Stimulated activated naive CD8-positive, alpha-beta T cell treated with anti-CD3 and anti-CD28 coated beads, Interleukin-15, amount 100 ng/mL, for 72 hours (primary cell): ENCODE data around the gene OSBPL10.
"Not testable (repeated sequence)": the region's sequence is repeated elsewhere in the genome, so short reads cannot be mapped to it uniquely, and the experiment has no call there.

Experiments
- ATAC-seq: fragments of 150-1000 bp; cut with Tn5 transposase; 2 replicates; pipeline ENCODE4 v1.10.0; 2021; ENCODE audit warnings: mild to moderate bottlenecking, moderate library complexity
- DNase-seq, 2 donors: peaks; one replicate each; pipeline ENCODE4 v3.0.0; 2021 to 2022
- H3K27ac Mint-ChIP-seq, 2 donors: one replicate each; pipeline ENCODE4 v1.8.0; 2022; ENCODE audit warnings: mild to moderate bottlenecking in 2 of 2, mixed read lengths in 2 of 2, moderate library complexity in 2 of 2
- H3K27me3 Mint-ChIP-seq: one replicate; pipeline ENCODE4 v1.8.0; 2022; ENCODE audit warnings: mixed read lengths
- H3K4me1 Mint-ChIP-seq: one replicate; pipeline ENCODE4 v1.8.0; 2022; ENCODE audit warnings: mild to moderate bottlenecking, mixed read lengths
- H3K4me3 Mint-ChIP-seq, 2 donors: one replicate each; pipeline ENCODE4 v1.8.0; 2022; ENCODE audit warnings: mild to moderate bottlenecking in 2 of 2, mixed read lengths in 2 of 2, moderate library complexity in 1 of 2
- H3K9me3 Mint-ChIP-seq, 2 donors: one replicate each; pipeline ENCODE4 v1.8.0; 2022; ENCODE audit warnings: mixed read lengths in 2 of 2

The OSBPL10 gene

DNA sequence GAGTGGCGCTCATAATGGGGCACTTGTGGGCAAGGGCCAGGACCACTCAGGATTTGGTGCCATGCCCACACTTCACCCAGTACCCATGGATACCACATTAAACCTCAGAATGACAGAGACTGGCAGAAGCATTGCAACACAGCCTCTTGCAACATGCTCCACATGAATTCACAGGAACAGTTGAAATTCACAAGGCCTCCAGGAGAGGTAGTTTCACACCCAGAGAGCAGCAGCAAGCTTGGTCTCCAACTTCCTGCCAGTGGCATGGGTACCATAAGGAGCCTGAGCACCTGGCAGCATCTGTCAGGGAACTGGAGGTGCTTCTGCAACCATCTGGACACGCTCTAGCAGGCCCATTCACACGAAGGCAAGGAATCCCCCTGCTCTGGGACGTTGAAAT is 101.0 kb downstream of the OSBPL10 start:
- peaks cover 8% of the 10 kb centered on the region for H3K27me3 Mint-ChIP-seq
- DNase-seq (no peak), ATAC-seq (no peak)
- H3K27ac Mint-ChIP-seq, result no peak overlapping the region
- no peak overlapping the region for H3K4me3 Mint-ChIP-seq
- H3K4me1 Mint-ChIP-seq, result no peaks in the 10 kb centered on the region
- peaks cover 0 to 4% of the 10 kb centered on the region in 2 donors for H3K9me3 Mint-ChIP-seq

DNA sequence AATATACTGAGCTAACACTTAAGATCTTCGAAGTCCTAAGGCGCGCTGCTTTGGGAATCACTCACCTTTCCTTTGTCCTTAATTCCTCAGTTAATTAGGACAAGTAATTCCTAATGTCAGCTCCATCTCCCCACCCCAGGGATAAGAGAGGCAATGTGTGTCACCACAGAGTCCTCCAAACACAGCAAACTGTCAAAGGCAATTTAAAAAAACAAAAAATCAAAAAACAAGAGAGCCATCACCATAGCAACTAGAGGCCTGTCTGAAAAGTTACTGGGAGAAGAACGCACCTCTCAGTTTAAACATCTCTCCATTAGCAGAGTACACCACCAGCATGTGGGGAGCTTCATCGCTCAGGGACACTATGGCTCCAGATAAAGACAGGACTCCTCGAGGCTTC is 101.7 kb downstream of the OSBPL10 start:
- Mint-ChIP-seq H3K4me3 (no peak overlapping the region), H3K9me3 (peaks cover 0 to 4% of the 10 kb centered on the region in 2 donors), H3K27me3 (peaks cover 8% of the 10 kb centered on the region), H3K4me1 (no peaks in the 10 kb centered on the region), H3K27ac (no peak overlapping the region)
- DNase-seq (no peak), ATAC-seq (no peak)

DNA sequence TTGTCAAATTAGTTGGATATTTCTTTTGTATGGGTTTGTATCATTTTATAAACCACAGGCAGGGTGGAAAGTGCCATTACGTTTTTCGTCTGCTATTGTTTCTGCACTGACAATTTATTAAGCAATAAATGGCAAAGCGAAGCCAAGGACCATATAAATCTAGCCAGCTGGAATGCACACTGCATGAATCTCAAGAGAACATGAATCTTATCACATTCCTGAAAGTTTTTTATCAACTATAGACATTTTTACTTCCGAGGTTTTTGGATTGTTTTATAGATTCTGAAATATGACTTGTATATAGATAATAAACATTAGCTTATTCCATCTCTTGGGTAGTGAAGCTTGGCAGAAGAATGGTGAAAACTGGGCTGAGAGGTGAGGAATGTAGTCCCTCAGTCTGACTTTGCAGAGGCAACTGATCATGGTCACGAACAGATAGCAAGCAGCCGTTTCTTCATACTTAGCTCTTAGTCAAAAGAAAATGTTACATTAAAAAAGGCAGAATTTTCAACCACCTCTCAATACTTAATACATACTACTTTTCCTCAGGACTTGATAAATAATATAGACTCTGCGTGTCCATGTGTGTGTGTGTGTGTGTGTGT is 102.7 kb downstream of the OSBPL10 start:
- ATAC-seq, result no peak

DNA sequence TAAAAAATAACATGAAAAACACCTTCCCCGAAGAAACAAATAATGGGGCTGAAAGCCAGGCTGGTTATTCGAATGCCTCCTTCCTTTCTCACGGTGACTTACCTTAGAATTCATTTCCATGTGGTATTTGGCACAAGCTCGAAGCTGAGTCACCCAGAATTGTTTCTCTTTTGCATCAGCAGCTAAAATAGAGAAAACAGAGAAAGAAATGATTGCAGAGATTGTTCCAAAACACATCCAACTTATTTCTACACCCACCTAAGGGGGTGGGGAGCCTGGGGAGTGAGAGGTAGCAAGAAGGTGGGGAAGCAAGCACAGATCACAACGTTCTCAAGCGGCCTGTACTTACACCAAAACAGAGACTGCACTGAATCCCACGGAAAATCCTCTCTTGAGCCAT is 104.7 kb downstream of the OSBPL10 start:
- Mint-ChIP-seq H3K27ac (no peak overlapping the region), H3K27me3 (no peaks in the 10 kb centered on the region), H3K4me1 (no peaks in the 10 kb centered on the region), H3K4me3 (no peak overlapping the region), H3K9me3 (peaks cover 0 to 4% of the 10 kb centered on the region in 2 donors)
- ATAC-seq, result no peak
- DNase-seq, result no peak

More for the DNA sequence above, 102.7 kb downstream of the OSBPL10 start:
- H3K4me1 Mint-ChIP-seq, result no peaks in the 10 kb centered on the region
- peaks cover 8% of the 10 kb centered on the region for H3K27me3 Mint-ChIP-seq
- DNase-seq, result no peak
- H3K4me3 Mint-ChIP-seq, result no peak overlapping the region
- peaks cover 0 to 4% of the 10 kb centered on the region in 2 donors for H3K9me3 Mint-ChIP-seq
- no peak overlapping the region for H3K27ac Mint-ChIP-seq

DNA sequence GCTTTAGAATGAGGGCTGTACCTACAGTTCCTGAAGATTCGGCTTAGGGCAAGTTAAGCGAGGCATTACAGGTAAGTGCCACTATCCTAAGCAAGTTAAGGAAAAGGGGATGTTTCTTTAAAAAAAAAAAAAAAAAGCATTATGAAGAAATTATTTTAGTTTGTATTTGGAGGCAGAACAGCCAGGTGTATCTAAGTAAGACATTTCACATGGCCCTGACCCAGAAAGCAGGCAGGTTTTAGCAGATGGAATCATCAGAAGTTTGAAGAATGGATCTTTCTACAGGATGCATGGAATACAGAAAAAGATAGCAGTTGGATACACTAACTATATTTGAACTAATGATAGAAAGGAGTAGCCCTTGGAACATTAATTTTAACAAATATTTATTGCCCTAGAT is 105.6 kb downstream of the OSBPL10 start:
- Mint-ChIP-seq H3K4me1 (no peaks in the 10 kb centered on the region), H3K9me3 (peaks cover 0 to under 1% of the 10 kb centered on the region in 2 donors), H3K27ac (no peak overlapping the region), H3K27me3 (no peaks in the 10 kb centered on the region), H3K4me3 (no peak overlapping the region)
- ATAC-seq, result no peak
- no peak for DNase-seq

DNA sequence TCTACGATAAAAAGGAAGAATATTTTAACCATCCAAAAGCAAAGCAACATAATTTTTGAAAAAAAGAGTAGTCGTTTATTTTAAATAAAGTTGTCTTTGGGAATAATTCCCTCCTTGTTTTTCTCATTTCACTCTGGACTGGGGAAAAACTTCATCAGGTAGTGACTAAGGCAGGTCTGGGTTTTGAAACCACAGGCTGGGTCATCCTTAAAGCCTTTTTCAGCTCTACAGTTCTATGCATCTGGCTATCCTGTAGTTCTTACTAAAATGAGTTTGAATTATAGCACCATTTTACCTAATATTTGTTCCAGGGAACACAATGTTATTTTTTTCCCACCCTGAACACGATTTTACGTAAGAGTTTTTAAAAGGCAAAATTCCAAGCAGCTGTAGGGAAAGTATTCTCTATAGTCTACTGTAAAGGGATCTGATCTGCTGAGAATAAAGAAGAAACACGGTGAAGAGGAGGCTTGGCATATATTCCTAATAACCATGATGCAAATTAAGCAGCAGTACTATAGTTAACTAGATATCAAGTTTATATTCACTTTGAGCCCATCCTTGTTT is 107.7 kb downstream of the OSBPL10 start:
- Mint-ChIP-seq H3K4me1 (no peaks in the 10 kb centered on the region), H3K27me3 (no peaks in the 10 kb centered on the region), H3K27ac (no peak overlapping the region), H3K4me3 (no peak overlapping the region), H3K9me3 (no peaks in the 10 kb centered on the region)
- DNase-seq (no peak), ATAC-seq (no peak)

DNA sequence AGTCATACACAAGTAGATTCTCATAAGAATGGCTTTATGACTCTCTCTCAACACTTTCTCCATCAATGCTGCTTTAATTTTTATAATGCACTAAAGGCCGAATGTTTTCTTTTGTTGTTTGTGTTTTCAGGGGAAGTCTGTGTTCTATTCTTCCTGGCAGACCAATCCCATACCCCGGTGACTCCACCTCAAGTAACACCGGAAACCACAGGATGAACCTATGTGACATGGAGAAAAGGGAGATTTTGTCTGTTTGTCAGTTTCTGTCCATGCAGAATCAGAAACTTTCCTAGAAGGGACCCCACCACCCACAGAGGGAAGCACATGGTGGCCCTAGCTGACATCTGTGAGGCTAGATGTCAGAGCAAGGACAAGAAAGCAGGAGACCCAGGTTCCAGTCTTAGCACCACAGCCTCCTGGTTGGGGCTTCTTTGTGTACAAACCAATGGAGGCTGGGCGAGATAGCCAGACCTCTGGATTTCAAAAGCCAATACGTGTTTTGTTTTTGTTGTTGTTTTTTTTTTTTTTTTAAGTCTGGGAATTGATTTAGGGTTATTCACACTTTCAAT is 109.0 kb downstream of the OSBPL10 start:
- no peak overlapping the region for H3K27ac Mint-ChIP-seq
- ATAC-seq, result no peak
- no peak overlapping the region for H3K4me3 Mint-ChIP-seq
- no peaks in the 10 kb centered on the region for H3K4me1 Mint-ChIP-seq
- no peaks in the 10 kb centered on the region for H3K27me3 Mint-ChIP-seq
- H3K9me3 Mint-ChIP-seq, result no peaks in the 10 kb centered on the region
- DNase-seq, result no peak

DNA sequence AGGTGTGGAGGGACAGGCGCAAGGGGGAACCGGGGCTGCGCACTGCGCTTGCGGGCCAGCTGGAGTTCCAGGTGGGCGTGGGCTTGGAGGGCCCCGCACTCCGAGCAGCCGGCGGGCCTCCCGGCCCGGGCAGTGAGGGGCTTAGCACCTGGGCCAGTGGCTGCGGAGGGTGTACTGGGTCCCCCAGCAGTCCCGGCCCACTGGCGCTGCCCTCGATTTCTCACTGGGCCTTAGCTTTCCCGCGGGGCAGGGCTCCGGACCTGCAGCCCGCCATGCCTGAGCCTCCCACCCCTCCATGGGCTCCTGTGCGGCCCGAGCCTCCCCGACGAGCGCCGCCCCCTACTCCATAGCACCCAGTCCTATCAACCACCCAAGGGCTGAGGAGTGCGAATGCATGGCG is 111.0 kb downstream of the OSBPL10 start:
- not testable (repeated sequence) for H3K27me3 Mint-ChIP-seq, DNase-seq, H3K4me1 Mint-ChIP-seq, H3K9me3 Mint-ChIP-seq, ATAC-seq, H3K27ac Mint-ChIP-seq, H3K4me3 Mint-ChIP-seq

DNA sequence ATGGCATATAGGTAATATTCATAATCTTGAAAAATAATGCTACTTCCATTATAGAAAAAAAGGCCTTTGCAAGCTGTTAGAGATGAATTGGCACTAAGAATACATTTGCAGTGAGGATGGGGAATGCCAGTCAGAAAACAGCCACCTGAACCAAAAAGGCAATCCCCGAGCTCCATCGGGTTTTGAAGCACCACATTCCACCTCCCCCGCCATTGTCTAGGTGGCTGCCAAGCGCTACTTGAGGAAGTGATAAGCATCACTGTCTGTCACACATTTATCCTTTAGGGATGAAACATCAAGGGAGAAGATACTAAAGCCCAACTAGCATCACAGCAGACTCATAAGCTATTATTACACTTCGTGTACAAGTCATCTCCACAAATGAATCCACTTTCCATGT is 112.8 kb downstream of the OSBPL10 start:
- DNase-seq (no peak), ATAC-seq (no peak)
- no peak overlapping the region for H3K27ac Mint-ChIP-seq
- H3K27me3 Mint-ChIP-seq, result peaks cover 8% of the 10 kb centered on the region
- no peaks in the 10 kb centered on the region for H3K9me3 Mint-ChIP-seq
- H3K4me3 Mint-ChIP-seq, result no peak overlapping the region
- no peaks in the 10 kb centered on the region for H3K4me1 Mint-ChIP-seq

DNA sequence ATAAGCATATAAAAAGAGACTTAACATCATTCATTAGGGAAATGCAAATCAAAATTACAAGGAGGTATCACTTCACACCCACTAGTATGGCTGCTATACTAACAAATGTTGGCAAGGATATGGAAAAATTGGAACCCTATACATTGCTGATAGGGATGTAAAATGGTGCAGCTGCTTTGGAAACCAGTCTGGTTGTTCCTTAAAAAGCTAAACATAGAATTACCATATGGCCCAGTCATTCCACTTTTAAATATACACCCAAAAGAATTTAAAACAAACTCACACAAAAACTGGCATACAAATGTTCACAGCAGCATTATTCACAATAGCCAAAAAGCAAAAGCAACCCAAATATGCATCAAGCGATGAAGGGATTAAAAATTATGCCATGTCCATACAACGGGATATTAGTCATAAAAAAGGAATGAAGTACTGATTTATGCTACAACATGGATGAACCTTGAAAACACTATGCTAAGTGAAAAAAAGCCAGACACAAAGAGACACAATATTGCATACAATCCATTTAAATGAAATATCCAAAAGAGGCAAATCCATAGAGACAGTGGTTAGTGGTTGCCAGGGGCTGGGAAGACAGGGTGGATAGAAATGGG is 118.3 kb downstream of the OSBPL10 start:
- no peaks in the 10 kb centered on the region for H3K9me3 Mint-ChIP-seq
- no peak overlapping the region for H3K4me3 Mint-ChIP-seq
- ATAC-seq (no peak), DNase-seq (no peak)
- H3K4me1 Mint-ChIP-seq, result no peaks in the 10 kb centered on the region
- peaks cover 14% of the 10 kb centered on the region for H3K27me3 Mint-ChIP-seq
- H3K27ac Mint-ChIP-seq, result no peak overlapping the region

DNA sequence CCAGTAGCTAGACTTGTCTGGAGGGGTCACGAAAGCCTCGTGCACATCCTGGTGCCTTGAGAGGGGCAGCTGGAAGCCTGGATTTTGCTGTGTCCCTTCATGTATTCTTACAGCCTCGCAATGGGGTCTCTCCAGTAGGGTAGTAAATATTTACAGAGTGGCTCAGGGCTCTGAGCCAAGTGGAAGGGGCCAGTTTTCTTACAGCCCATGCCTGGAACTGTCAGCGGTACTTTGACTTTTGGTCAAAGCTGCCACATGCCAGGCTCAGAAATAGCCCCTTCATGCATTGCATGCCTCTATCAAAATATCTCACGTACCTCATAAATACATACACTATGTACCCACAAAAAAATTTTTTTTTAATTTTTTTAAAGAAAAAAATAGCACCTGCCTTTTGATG is 119.2 kb downstream of the OSBPL10 start:
- no peak for ATAC-seq
- H3K9me3 Mint-ChIP-seq, result no peaks in the 10 kb centered on the region
- no peak for DNase-seq
- H3K4me3 Mint-ChIP-seq, result no peak overlapping the region
- peaks cover 14% of the 10 kb centered on the region for H3K27me3 Mint-ChIP-seq
- H3K4me1 Mint-ChIP-seq, result no peaks in the 10 kb centered on the region
- no peak overlapping the region for H3K27ac Mint-ChIP-seq

DNA sequence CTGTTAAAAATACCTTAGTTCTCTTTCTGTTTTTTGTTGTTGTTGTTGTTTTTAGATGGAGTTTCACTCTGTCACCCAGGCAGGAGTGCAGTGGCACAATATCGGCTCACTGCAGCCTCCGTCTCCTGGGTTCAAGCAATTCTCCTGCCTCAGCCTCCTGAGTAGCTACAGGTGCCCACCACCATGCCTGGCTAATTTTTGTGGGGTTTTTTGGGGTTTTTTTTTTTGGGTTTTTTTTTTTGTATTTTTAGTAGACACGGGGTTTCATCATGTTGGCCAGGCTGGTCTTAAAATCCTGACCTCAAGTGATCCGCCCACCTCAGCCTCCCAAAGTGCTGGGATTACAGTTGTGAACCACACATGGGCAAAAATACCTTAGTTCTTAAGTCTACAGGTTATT is 120.4 kb downstream of the OSBPL10 start:
- H3K4me3 Mint-ChIP-seq, result not testable (repeated sequence)

DNA sequence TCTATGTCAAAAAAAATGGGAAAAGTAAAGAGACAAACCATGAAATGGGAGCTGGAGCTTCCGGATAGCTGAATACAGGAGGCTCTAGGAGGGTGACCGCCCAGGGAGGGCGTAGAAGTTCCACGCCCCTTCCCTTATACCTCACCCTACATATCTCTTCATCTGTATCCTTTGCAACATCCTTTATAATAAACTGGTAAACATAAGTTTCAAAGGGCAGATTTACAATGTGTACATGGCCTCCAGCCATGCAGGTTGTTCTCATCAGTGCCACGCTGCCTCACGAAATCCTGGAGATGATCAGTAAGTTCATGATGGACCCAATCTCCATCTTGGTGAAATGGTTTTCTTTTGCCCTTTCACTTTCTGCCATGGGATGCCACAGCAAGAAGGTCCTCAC is 121.8 kb downstream of the OSBPL10 start:
- Mint-ChIP-seq H3K27me3 (peaks cover 6% of the 10 kb centered on the region), H3K4me1 (no peaks in the 10 kb centered on the region), H3K27ac (no peak overlapping the region), H3K9me3 (no peaks in the 10 kb centered on the region), H3K4me3 (no peak overlapping the region)
- ATAC-seq (no peak), DNase-seq (no peak)

More for the DNA sequence above, 120.4 kb downstream of the OSBPL10 start:
- DNase-seq, H3K4me1 Mint-ChIP-seq, H3K27me3 Mint-ChIP-seq, ATAC-seq, H3K9me3 Mint-ChIP-seq, H3K27ac Mint-ChIP-seq: not testable (repeated sequence)

DNA sequence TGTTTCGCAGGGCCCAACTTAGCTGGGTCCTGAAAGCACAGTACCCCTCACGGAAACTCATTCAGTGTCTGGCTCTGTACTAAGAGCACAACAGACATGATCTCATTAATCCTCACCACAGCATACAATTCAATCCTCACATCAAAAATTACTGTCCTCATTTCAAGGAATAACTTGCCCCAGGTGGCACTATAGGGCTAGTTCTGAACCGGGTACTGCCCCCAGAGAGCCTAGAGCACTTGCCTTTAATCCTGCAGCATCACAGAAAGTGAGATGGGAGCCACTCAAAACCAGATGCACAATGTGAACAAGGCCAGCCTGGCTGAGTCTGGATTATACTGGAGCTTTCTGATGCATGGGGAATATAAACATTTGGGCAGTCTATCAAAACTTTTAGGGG is 122.6 kb downstream of the OSBPL10 start:
- ATAC-seq (peak; percentile 55), DNase-seq (no peak)
- Mint-ChIP-seq H3K27me3 (peaks cover 6% of the 10 kb centered on the region), H3K27ac (no peak overlapping the region), H3K4me3 (no peak overlapping the region), H3K4me1 (no peaks in the 10 kb centered on the region), H3K9me3 (no peaks in the 10 kb centered on the region)

DNA sequence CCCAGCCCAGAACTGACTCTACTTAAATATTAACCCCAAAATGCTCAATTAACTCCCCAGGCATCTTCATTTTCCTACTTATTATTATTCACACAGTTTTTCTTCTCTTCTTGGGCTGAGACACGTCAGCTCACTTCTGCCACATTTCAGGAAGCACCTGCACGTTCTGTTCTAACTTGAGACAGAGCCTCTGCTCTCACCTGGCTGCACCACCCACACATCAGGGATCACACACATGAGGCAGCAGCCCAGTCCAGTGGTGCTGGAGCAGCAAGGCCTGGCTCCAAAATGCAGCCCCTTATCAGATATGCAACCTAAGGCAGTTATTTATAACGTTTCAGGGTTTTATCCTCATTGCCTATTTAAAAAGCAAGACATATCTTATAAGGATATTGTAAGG is 127.5 kb downstream of the OSBPL10 start:
- H3K27me3 Mint-ChIP-seq, result peaks cover 6% of the 10 kb centered on the region
- H3K27ac Mint-ChIP-seq, result no peak overlapping the region
- ATAC-seq, result no peak
- DNase-seq, result no peak
- H3K4me1 Mint-ChIP-seq, result no peaks in the 10 kb centered on the region
- no peak overlapping the region for H3K4me3 Mint-ChIP-seq
- no peaks in the 10 kb centered on the region for H3K9me3 Mint-ChIP-seq

DNA sequence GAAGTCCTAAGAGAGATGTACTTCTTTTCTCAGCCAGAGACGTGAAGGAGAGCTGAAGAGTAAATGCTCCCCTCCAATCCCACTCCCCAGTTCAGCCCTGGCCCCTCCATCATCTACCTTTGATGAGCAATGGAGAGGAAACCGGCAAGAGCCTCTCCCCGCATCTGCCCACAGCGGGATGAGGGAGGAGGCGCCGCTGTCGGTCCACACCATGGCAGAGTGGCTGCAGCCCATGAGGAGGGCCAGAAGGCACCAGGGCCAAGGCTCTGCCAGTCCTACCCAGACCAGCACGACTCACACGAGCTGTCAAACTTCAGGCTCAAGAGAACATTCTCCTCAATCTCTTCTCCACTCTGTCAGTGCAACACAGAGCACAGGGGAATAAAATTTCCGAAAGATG is 129.8 kb downstream of the OSBPL10 start:
- DNase-seq (no peak), ATAC-seq (no peak)
- H3K4me3 Mint-ChIP-seq, result no peak overlapping the region
- H3K27ac Mint-ChIP-seq, result no peak overlapping the region
- peaks cover 6% of the 10 kb centered on the region for H3K27me3 Mint-ChIP-seq
- no peaks in the 10 kb centered on the region for H3K9me3 Mint-ChIP-seq
- H3K4me1 Mint-ChIP-seq, result no peaks in the 10 kb centered on the region
